RWPE2 (cell line): ENCODE data around the gene SOX4.

ENCODE experiments used
- ATAC-seq: fragments of 200-7000 bp; cut with Tn5 transposase; 3 replicates; pipeline ENCODE4 v1.9.1; 2021; ENCODE audit warnings: low read depth
- DNase-seq: peaks from one replicate; pipeline ENCODE4 v3.0.0-alpha.2; 2020; ENCODE audit warnings: low spot score
- H3K27ac ChIP-seq: fragments of 450-650 bp; 2 replicates; pipeline ENCODE4 v1.5.1; 2017; ENCODE audit warnings: mild to moderate bottlenecking; ENCODE audit not compliant: poor library complexity, severe bottlenecking
- H3K27me3 ChIP-seq: fragments of 250-450 bp; sonication (Bioruptor Pico); 2 replicates; pipeline ENCODE4 v1.5.1; 2021; ENCODE audit warnings: mild to moderate bottlenecking, moderate library complexity; ENCODE audit not compliant: insufficient read depth, poor library complexity, severe bottlenecking
- H3K36me3 ChIP-seq: fragments of 250-450 bp; sonication (Bioruptor Pico); 2 replicates; pipeline ENCODE4 v1.5.1; 2020; ENCODE audit warnings: low read depth, mild to moderate bottlenecking, moderate library complexity
- H3K4me1 ChIP-seq: fragments of 250-450 bp; sonication (Bioruptor Pico); 2 replicates; pipeline ENCODE4 v1.5.1; 2021; ENCODE audit warnings: mild to moderate bottlenecking, moderate library complexity; ENCODE audit not compliant: insufficient read depth, poor library complexity, severe bottlenecking
- H3K4me3 ChIP-seq: fragments of 250-450 bp; sonication (Bioruptor Pico); 2 replicates; pipeline ENCODE4 v1.5.1; 2021; ENCODE audit warnings: mild to moderate bottlenecking, moderate library complexity; ENCODE audit not compliant: severe bottlenecking
- H3K9me3 ChIP-seq: fragments of 250-450 bp; sonication (Bioruptor Pico); 2 replicates; pipeline ENCODE4 v1.5.1; 2021; ENCODE audit warnings: mild to moderate bottlenecking, moderate library complexity; ENCODE audit not compliant: severe bottlenecking
- CTCF ChIP-seq: fragments of 450-650 bp; IDR thresholded peaks from one replicate; pipeline ENCODE4 v1.5.1; 2017; ENCODE audit warnings: mild to moderate bottlenecking, moderate library complexity; ENCODE audit not compliant: poor library complexity, severe bottlenecking

The SOX4 gene

GRCh38 chr6:21592953-21593352 is 598 bp upstream of the SOX4 start:
- H3K27ac ChIP-seq = no peak overlapping the region
- H3K4me3 ChIP-seq = peak overlapping the region; percentile 97
- DNase-seq (no peak), ATAC-seq (no peak)
- no peaks in the 10 kb centered on the region for H3K9me3 ChIP-seq
- peaks cover 4% of the 10 kb centered on the region for H3K4me1 ChIP-seq
- no peaks in the 10 kb centered on the region for H3K27me3 ChIP-seq
- TF ChIP-seq CTCF = no peak
- H3K36me3 ChIP-seq = peaks cover 8% of the 10 kb centered on the region

- Histone ChIP-seq H3K9me3 (no peaks in the 10 kb centered on the region), H3K27ac (peak overlapping the region; percentile 79), H3K36me3 (peaks cover 18% of the 10 kb centered on the region), H3K27me3 (no peaks in the 10 kb centered on the region), H3K4me3 (peak overlapping the region; percentile 97), H3K4me1 (peaks cover 14% of the 10 kb centered on the region)
- ATAC-seq (peak; percentile 23; the same call in 2 of the 3 replicates), DNase-seq (no peak)
- TF ChIP-seq CTCF = no peak
Measured at GRCh38 chr6:21593927-21594415, 420 bp downstream of the SOX4 start.

DNA sequence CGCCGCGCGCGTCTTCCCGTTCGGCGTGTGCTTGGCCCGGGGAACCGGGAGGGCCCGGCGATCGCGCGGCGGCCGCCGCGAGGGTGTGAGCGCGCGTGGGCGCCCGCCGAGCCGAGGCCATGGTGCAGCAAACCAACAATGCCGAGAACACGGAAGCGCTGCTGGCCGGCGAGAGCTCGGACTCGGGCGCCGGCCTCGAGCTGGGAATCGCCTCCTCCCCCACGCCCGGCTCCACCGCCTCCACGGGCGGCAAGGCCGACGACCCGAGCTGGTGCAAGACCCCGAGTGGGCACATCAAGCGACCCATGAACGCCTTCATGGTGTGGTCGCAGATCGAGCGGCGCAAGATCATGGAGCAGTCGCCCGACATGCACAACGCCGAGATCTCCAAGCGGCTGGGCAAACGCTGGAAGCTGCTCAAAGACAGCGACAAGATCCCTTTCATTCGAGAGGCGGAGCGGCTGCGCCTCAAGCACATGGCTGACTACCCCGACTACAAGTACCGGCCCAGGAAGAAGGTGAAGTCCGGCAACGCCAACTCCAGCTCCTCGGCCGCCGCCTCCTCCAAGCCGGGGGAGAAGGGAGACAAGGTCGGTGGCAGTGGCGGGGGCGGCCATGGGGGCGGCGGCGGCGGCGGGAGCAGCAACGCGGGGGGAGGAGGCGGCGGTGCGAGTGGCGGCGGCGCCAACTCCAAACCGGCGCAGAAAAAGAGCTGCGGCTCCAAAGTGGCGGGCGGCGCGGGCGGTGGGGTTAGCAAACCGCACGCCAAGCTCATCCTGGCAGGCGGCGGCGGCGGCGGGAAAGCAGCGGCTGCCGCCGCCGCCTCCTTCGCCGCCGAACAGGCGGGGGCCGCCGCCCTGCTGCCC is 1.1 kb downstream of the SOX4 start:
- DNase-seq = peak; percentile 67
- Histone ChIP-seq H3K4me1 (peaks cover 20% of the 10 kb centered on the region), H3K27me3 (no peaks in the 10 kb centered on the region), H3K9me3 (no peaks in the 10 kb centered on the region), H3K27ac (peak overlapping the region; percentile 79), H3K36me3 (peaks cover 25% of the 10 kb centered on the region), H3K4me3 (peak overlapping the region; percentile 97)
- TF ChIP-seq CTCF = no peak
- ATAC-seq = peak; percentile 9; the same call in 1 of the 3 replicates

GRCh38 chr6:21595285-21596144 is 2.0 kb downstream of the SOX4 start:
- peak overlapping the region; percentile 97 for H3K4me3 ChIP-seq
- DNase-seq = no peak
- peak overlapping the region; percentile 79 for H3K27ac ChIP-seq
- peaks cover 20% of the 10 kb centered on the region for H3K4me1 ChIP-seq
- H3K36me3 ChIP-seq = peaks cover 25% of the 10 kb centered on the region
- no peaks in the 10 kb centered on the region for H3K27me3 ChIP-seq
- ATAC-seq = 0 out of 3 replicates have a peak, but pooled peaks have one; percentile 5
- H3K9me3 ChIP-seq = no peaks in the 10 kb centered on the region
- no peak for TF ChIP-seq CTCF
